H7 (cell line): ENCODE results near the gene LSM14A. TPM values are rescaled to one million over a fixed set of nuclear protein-coding genes. Genes with fewer than 3 reads are reported as not detected.
"Not testable (repeated sequence)": the region's sequence is repeated elsewhere in the genome, so short reads cannot be mapped to it uniquely, and the experiment has no call there.

Experiments used
- DNase-seq: peaks from one replicate; pipeline ENCODE4 v3.0.0; 2012
- H3K27me3 ChIP-seq: 2 replicates; pipeline ENCODE4 v1.6.0; 2011; ENCODE audit warnings: mild to moderate bottlenecking, low read length; ENCODE audit not compliant: control insufficient read depth, insufficient read depth
- H3K36me3 ChIP-seq: replicated peaks from 2 replicates; pipeline ENCODE4 v1.5.1; 2011; ENCODE audit warnings: low read length; ENCODE audit not compliant: control insufficient read depth, insufficient read depth
- H3K4me3 ChIP-seq: 2 replicates; pipeline ENCODE4 v1.5.1; 2011; ENCODE audit warnings: low read depth, mild to moderate bottlenecking, control low read depth, low read length, moderate library complexity; ENCODE audit not compliant: insufficient read depth
- total RNA-seq: library from RNA; depleted of rRNA; stranded (reverse); fragments of >200 nt; shearing (Covaris generic); gene quantifications from 2 replicates; pipeline ENCODE4 v1.2.3, GENCODE V29; 2014; rRNA removed

Gene LSM14A
- 133 and 164 TPM in 2 replicates for total RNA-seq

- H3K36me3 ChIP-seq, result no peaks in the 10 kb centered on the region; the same call in 1 of the 2 replicates
- DNase-seq, result peak; percentile 96
These were observed at the start of gene LSM14A for GRCh38 chr19:34171877-34172660. Gene LSM14A, plus strand, starts transcription at chr19:34172504. Its CDS starts 139 bp downstream, at chr19:34172643.

GRCh38 chr19:34124828-34125227 lies 47.5 kb upstream of the LSM14A start:
- Histone ChIP-seq H3K4me3 (no peak overlapping the region), H3K36me3 (no peaks in the 10 kb centered on the region), H3K27me3 (no peaks in the 10 kb centered on the region)
- DNase-seq, result peak; percentile 40

More at GRCh38 chr19:34171877-34172660, at the start of gene LSM14A:
- Histone ChIP-seq H3K4me3 (peak within 1 kb of the TSS; percentile 98), H3K27me3 (no peaks in the 10 kb centered on the region)

- Histone ChIP-seq H3K27me3 (no peaks in the 10 kb centered on the region), H3K36me3 (no peaks in the 10 kb centered on the region), H3K4me3 (no peak overlapping the region)
- peak; percentile 42 for DNase-seq
These were observed 45.3 kb upstream of the LSM14A start for GRCh38 chr19:34126966-34127365.

GRCh38 chr19:34127684-34128189 lies 44.6 kb upstream of the LSM14A start:
- H3K36me3 ChIP-seq, result no peaks in the 10 kb centered on the region
- no peak overlapping the region for H3K4me3 ChIP-seq
- no peaks in the 10 kb centered on the region for H3K27me3 ChIP-seq
- no peak for DNase-seq

- H3K4me3 ChIP-seq, result no peak overlapping the region
- H3K36me3 ChIP-seq, result no peaks in the 10 kb centered on the region
- no peak for DNase-seq
- no peaks in the 10 kb centered on the region for H3K27me3 ChIP-seq
These were observed 43.6 kb upstream of the LSM14A start for GRCh38 chr19:34128558-34129250.

- Histone ChIP-seq H3K27me3 (no peaks in the 10 kb centered on the region), H3K4me3 (no peak overlapping the region), H3K36me3 (no peaks in the 10 kb centered on the region)
- DNase-seq, result no peak
These were observed 41.2 kb upstream of the LSM14A start for GRCh38 chr19:34131100-34131499.

- H3K4me3 ChIP-seq, H3K36me3 ChIP-seq, H3K27me3 ChIP-seq: not testable (repeated sequence)
These were observed 40.2 kb upstream of the LSM14A start for GRCh38 chr19:34132145-34132544.

GRCh38 chr19:34132706-34133105 lies 39.6 kb upstream of the LSM14A start:
- H3K36me3 ChIP-seq, H3K27me3 ChIP-seq, DNase-seq, H3K4me3 ChIP-seq: not testable (repeated sequence)

More at GRCh38 chr19:34132145-34132544, 40.2 kb upstream of the LSM14A start:
- not testable (repeated sequence) for DNase-seq

GRCh38 chr19:34134190-34135053 lies 37.9 kb upstream of the LSM14A start:
- Histone ChIP-seq H3K27me3 (no peaks in the 10 kb centered on the region), H3K36me3 (no peaks in the 10 kb centered on the region), H3K4me3 (peak overlapping the region; percentile 76)
- DNase-seq, result peak; percentile 99

GRCh38 chr19:34135054-34135800 lies 37.1 kb upstream of the LSM14A start:
- Histone ChIP-seq H3K4me3 (peak overlapping the region; percentile 76), H3K27me3 (no peaks in the 10 kb centered on the region), H3K36me3 (no peaks in the 10 kb centered on the region)
- DNase-seq, result no peak

- Histone ChIP-seq H3K36me3 (no peaks in the 10 kb centered on the region), H3K4me3 (no peak overlapping the region), H3K27me3 (no peaks in the 10 kb centered on the region)
- no peak for DNase-seq
These were observed 36.3 kb upstream of the LSM14A start for GRCh38 chr19:34135821-34136611.

- Histone ChIP-seq H3K4me3 (no peak overlapping the region), H3K36me3 (no peaks in the 10 kb centered on the region), H3K27me3 (no peaks in the 10 kb centered on the region)
- no peak for DNase-seq
These were observed 31.3 kb upstream of the LSM14A start for GRCh38 chr19:34141025-34141424.

GRCh38 chr19:34142440-34142839 lies 29.9 kb upstream of the LSM14A start:
- Histone ChIP-seq H3K4me3 (no peak overlapping the region), H3K36me3 (no peaks in the 10 kb centered on the region), H3K27me3 (no peaks in the 10 kb centered on the region)
- no peak for DNase-seq
